Endometrium (tissue), 2 donors: Measurements from ENCODE around the gene PTPN14.
"Not testable (repeated sequence)": the region's sequence is repeated elsewhere in the genome, so short reads cannot be mapped to it uniquely, and the experiment has no call there.

Source experiments
- FAIRE-seq: peaks from 2 replicates; lab custom pipeline; 2012; peaks lifted over from hg19 to GRCh38; lab: Jason Lieb, UNC
- donor health status: control.
- donor health status: control.

Gene PTPN14

GRCh38 chr1:214510477-214510876 lies 40.9 kb downstream of the PTPN14 start:
- FAIRE-seq = no peak

GRCh38 chr1:214509622-214510021 lies 41.8 kb downstream of the PTPN14 start:
- FAIRE-seq = not testable (repeated sequence)

GRCh38 chr1:214506972-214507431 lies 44.4 kb downstream of the PTPN14 start:
- no peak for FAIRE-seq

GRCh38 chr1:214505134-214505533 lies 46.3 kb downstream of the PTPN14 start:
- no peak for FAIRE-seq

GRCh38 chr1:214504330-214504729 lies 47.1 kb downstream of the PTPN14 start:
- FAIRE-seq = no peak

- no peak for FAIRE-seq
Measured at GRCh38 chr1:214503553-214503952, 47.8 kb downstream of the PTPN14 start.

- FAIRE-seq = no peak
Measured at GRCh38 chr1:214500340-214501055, 50.9 kb downstream of the PTPN14 start.

- FAIRE-seq = no peak
Measured at GRCh38 chr1:214499732-214500131, 51.7 kb downstream of the PTPN14 start.

- FAIRE-seq = peak; percentile 50
Measured at GRCh38 chr1:214498021-214498420, 53.4 kb downstream of the PTPN14 start.

- no peak for FAIRE-seq
Measured at GRCh38 chr1:214496126-214496525, 55.3 kb downstream of the PTPN14 start.

- FAIRE-seq = no peak
Measured at GRCh38 chr1:214494706-214495105, 56.7 kb downstream of the PTPN14 start.

- FAIRE-seq = not testable (repeated sequence)
Measured at GRCh38 chr1:214494179-214494578, 57.2 kb downstream of the PTPN14 start.

- no peak for FAIRE-seq
Measured at GRCh38 chr1:214493126-214493796, 58.1 kb downstream of the PTPN14 start.

- FAIRE-seq = no peak
Measured at GRCh38 chr1:214492401-214493075, 58.9 kb downstream of the PTPN14 start.

- FAIRE-seq = no peak
Measured at GRCh38 chr1:214491468-214492146, 59.8 kb downstream of the PTPN14 start.

GRCh38 chr1:214485151-214485550 lies 66.3 kb downstream of the PTPN14 start:
- no peak for FAIRE-seq

GRCh38 chr1:214483180-214483579 lies 68.2 kb downstream of the PTPN14 start:
- peak; percentile 4 for FAIRE-seq

- peak; percentile 88 for FAIRE-seq
Measured at GRCh38 chr1:214481983-214482634, 69.3 kb downstream of the PTPN14 start.

GRCh38 chr1:214476986-214477870 lies 74.2 kb downstream of the PTPN14 start:
- no peak for FAIRE-seq

GRCh38 chr1:214476229-214476985 lies 75.0 kb downstream of the PTPN14 start:
- no peak for FAIRE-seq
